ENCODE measurements around the gene PDSS1. TPM values are rescaled to one million over a fixed set of nuclear protein-coding genes. Genes with fewer than 3 reads are reported as not detected.
A peak's percentile ranks its signal among the peaks of the same experiment; 100 is the strongest.
"Not testable (repeated sequence)": the region's sequence is repeated elsewhere in the genome, so short reads cannot be mapped to it uniquely, and the experiment has no call there.

The PDSS1 gene
- polyA plus RNA-seq, 3 donors, result 10.8 to 13.7 (median 12.1) TPM

DNA sequence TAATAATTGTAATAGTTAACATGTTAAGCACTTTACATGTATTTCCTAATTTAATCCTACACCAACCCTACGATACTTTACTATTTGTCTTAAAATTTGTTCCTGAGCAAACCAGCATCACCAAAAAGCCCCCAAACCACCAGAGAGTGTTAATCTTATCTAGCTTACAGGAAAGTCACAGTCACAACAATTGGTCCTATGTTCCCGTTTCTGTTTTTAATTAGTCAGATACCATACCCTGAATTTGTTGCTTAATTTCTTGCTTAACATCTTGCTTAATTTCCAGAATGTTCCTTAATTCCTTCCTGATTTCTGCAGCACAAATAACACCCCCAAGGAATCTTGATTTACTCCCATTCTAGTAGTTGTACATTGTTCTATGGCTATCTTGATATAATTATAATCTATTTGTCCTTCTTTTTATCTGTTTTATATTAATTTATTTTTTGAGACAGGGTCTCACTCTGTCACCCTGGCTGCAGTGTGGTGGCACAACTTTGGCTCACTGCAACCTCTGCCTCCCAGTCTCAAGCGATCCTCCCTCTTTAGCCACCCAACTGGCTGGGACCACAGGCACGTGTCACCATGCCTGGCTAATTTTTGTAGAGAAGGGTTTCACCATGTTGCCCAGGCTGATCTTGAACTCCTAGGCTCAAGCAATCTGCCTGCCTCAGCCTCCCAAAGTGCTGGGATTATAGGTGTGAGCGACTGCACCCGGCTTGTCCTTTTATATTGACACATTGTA, 6.6 kb upstream of the PDSS1 start:
- DNase-seq (ENCODE audit: extremely low read depth in 1 of 11, low read depth in 9 of 11, low spot score in 4 of 11), result no peak

DNA sequence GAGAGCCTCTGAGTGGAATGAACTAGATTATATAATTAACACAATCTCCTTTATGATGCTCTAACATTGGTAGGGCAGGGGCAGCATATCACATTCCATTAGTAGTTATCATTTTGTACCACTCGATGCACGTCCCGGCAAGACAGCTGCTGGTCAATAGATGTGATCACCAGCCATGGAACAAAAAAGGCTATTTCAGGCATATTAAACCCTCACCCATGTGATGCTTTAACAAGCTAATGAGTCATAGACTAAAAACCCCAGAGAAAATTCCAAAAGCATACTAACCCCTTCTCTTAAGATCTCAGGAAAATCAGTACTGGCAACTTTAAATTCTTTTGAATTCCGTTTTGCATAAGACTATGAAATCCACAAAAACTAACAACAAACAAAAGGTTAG, 3.0 kb upstream of the PDSS1 start:
- not testable (repeated sequence) for DNase-seq (ENCODE audit: extremely low read depth in 1 of 11, low read depth in 9 of 11, low spot score in 4 of 11)

GRCh38 chr10:26696786-26697162, 727 bp upstream of the PDSS1 start:
- no peak for DNase-seq (ENCODE audit: extremely low read depth in 1 of 11, low read depth in 9 of 11, low spot score in 4 of 11)

GRCh38 chr10:26697922-26698608, 564 bp downstream of the PDSS1 start:
- DNase-seq (ENCODE audit: extremely low read depth in 1 of 11, low read depth in 9 of 11, low spot score in 4 of 11), result no peak

- no peak for DNase-seq (ENCODE audit: extremely low read depth in 1 of 11, low read depth in 9 of 11, low spot score in 4 of 11)
These were observed 1.4 kb downstream of the PDSS1 start for GRCh38 chr10:26698909-26699308.

GRCh38 chr10:26699631-26700030, 2.1 kb downstream of the PDSS1 start:
- no peak for DNase-seq (ENCODE audit: extremely low read depth in 1 of 11, low read depth in 9 of 11, low spot score in 4 of 11)

GRCh38 chr10:26700884-26701630, 3.6 kb downstream of the PDSS1 start:
- DNase-seq (ENCODE audit: extremely low read depth in 1 of 11, low read depth in 9 of 11, low spot score in 4 of 11), result no peak

- no peak for DNase-seq (ENCODE audit: extremely low read depth in 1 of 11, low read depth in 9 of 11, low spot score in 4 of 11)
These were observed 5.6 kb downstream of the PDSS1 start for GRCh38 chr10:26703096-26703495.

GRCh38 chr10:26703974-26704373, 6.5 kb downstream of the PDSS1 start:
- no peak for DNase-seq (ENCODE audit: extremely low read depth in 1 of 11, low read depth in 9 of 11, low spot score in 4 of 11)

DNA sequence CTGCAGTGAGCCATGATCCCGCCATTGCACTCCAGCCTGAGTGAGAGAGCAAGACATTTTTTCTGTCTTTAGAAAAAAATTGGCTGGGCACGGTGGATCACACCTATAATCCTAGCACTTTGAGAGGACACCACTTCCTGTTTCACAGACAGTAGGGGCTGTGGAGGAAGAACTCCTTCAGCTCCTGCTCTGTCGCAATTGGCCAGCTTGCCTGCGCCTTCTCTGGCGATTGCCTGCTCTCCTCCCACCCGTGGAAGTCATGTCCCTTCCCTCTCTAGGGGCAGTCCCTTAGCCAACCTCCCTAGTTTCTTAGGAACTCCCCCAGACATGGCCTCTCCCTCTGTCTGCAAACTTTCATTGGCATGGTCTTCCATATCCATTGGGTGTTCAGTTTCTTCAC, 8.7 kb downstream of the PDSS1 start:
- DNase-seq (ENCODE audit: extremely low read depth in 1 of 11, low read depth in 9 of 11, low spot score in 4 of 11), result no peak

DNA sequence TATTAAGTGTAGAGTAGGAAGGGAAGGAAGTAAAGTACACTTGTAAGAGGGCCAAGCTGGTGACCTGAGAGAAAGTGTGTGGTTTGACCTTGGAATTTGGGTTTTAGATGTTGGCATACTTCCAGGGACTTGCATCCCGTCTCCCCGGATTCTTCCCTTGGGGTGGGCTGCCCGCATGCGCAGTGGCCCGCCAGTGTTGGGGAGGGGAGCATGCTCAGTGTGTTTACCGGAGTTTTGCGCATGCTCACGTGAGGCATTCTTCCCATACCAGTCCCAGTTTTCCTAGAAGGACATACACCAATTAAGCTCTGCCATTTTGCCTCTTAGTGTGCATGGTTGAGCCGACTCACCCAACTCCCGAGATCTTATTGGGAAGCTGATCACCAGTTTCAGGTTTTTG, 9.4 kb downstream of the PDSS1 start:
- no peak for DNase-seq (ENCODE audit: extremely low read depth in 1 of 11, low read depth in 9 of 11, low spot score in 4 of 11)

- no peak for DNase-seq (ENCODE audit: extremely low read depth in 1 of 11, low read depth in 9 of 11, low spot score in 4 of 11)
These were observed 13.8 kb downstream of the PDSS1 start for GRCh38 chr10:26711324-26711723.

GRCh38 chr10:26714415-26715136, 17.1 kb downstream of the PDSS1 start:
- DNase-seq (ENCODE audit: extremely low read depth in 1 of 11, low read depth in 9 of 11, low spot score in 4 of 11), result no peak

GRCh38 chr10:26715137-26715487, 17.6 kb downstream of the PDSS1 start:
- DNase-seq (ENCODE audit: extremely low read depth in 1 of 11, low read depth in 9 of 11, low spot score in 4 of 11), result no peak

DNA sequence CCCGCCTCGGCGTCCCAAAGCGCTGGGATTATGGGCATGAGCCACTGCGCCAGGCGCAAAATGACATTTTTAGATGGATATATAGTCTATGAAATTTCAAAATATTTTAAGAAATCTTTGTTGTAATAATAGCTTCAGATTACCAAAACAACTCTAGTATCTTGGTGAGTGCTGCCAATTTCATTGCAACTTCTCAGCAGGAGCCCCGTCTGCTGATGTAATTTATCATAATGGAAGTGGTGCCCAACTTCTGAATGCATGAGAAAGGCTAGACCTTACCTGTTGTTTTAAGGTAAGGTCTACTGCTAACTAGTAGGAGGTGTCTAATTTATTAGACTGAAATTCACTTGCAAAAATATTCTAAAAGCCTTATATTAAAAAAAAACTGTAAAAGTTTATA, 20.0 kb downstream of the PDSS1 start:
- no peak for DNase-seq (ENCODE audit: extremely low read depth in 1 of 11, low read depth in 9 of 11, low spot score in 4 of 11)

GRCh38 chr10:26721561-26721960, 24.1 kb downstream of the PDSS1 start:
- no peak for DNase-seq (ENCODE audit: extremely low read depth in 1 of 11, low read depth in 9 of 11, low spot score in 4 of 11)

GRCh38 chr10:26723016-26723415, 25.5 kb downstream of the PDSS1 start:
- no peak for DNase-seq (ENCODE audit: extremely low read depth in 1 of 11, low read depth in 9 of 11, low spot score in 4 of 11)

- DNase-seq (ENCODE audit: extremely low read depth in 1 of 11, low read depth in 9 of 11, low spot score in 4 of 11), result peak in 10 of 11 donors; percentile 21 to 46 (median 36)
These were observed 28.6 kb downstream of the PDSS1 start for GRCh38 chr10:26725837-26726727.

- DNase-seq (ENCODE audit: extremely low read depth in 1 of 11, low read depth in 9 of 11, low spot score in 4 of 11), result no peak
These were observed 29.5 kb downstream of the PDSS1 start for GRCh38 chr10:26727005-26727404.

Measured in renal cortex interstitium (tissue), 11 donors.